Mesothelial cell of epicardium (in vitro differentiated cells): ENCODE data around the gene SYF2. TPM values are rescaled to one million over a fixed set of nuclear protein-coding genes. Genes with fewer than 3 reads are reported as not detected.

Experiments
- DNase-seq, 2 experiments: peaks; one replicate each; pipeline ENCODE4 v3.0.0; 2021; ENCODE audit warnings: low spot score in 2 of 2; ENCODE audit not compliant: unreplicated experiment in 2 of 2
- H3K27ac Mint-ChIP-seq: 2 replicates; pipeline ENCODE4 v1.8.0; 2021; ENCODE audit warnings: mixed read lengths
- H3K27me3 Mint-ChIP-seq: 2 replicates; pipeline ENCODE4 v1.8.0; 2021; ENCODE audit warnings: low read depth, mixed read lengths
- H3K36me3 Mint-ChIP-seq: 2 replicates; pipeline ENCODE4 v1.8.0; 2021; ENCODE audit warnings: mixed read lengths
- H3K4me1 Mint-ChIP-seq: 2 replicates; pipeline ENCODE4 v1.8.0; 2021; ENCODE audit warnings: mixed read lengths
- H3K4me3 Mint-ChIP-seq: 2 replicates; pipeline ENCODE4 v1.8.0; 2021; ENCODE audit warnings: mild to moderate bottlenecking, moderate library complexity, mixed read lengths
- H3K9me3 Mint-ChIP-seq: 2 replicates; pipeline ENCODE4 v1.8.0; 2021; ENCODE audit warnings: mixed read lengths
- total RNA-seq: library from RNA; stranded (reverse); gene quantifications from 3 replicates; pipeline ENCODE4 v1.2.1, GENCODE V29; 2021
- TF ChIP-seq, protein P1 (sequence below): fragments of 200-600 bp; sonication (generic); IDR thresholded peaks from one replicate; pipeline ENCODE4 v1.5.0; 2021; ENCODE audit warnings: antibody characterized with exemption; ENCODE audit not compliant: unreplicated experiment

Gene SYF2
- total RNA-seq, 1 donor from 2014 or later = 32.3 TPM

DNA sequence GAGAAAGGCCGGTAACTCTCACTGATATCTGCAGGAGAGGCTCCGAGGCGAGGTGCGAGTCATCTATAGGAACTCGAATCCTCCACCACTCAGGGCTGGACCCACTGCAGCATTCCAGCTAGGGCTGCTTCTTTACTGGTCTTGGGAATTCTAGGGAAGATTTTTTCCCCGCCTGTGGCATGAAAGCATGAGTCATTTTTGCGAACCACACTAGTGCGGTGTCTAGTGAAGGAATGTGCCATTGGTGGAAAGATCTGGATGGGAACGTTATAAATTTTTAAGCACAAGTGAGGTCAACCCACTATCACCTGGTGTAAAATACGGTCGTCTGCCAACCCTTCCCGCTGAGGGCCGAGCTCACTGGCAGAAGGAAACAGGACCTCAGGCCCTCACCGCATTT lies 49.7 kb downstream of the SYF2 start:
- no peaks in the 10 kb centered on the region for H3K27me3 Mint-ChIP-seq
- peaks cover 2% of the 10 kb centered on the region for H3K9me3 Mint-ChIP-seq
- TF ChIP-seq, protein P1, sequence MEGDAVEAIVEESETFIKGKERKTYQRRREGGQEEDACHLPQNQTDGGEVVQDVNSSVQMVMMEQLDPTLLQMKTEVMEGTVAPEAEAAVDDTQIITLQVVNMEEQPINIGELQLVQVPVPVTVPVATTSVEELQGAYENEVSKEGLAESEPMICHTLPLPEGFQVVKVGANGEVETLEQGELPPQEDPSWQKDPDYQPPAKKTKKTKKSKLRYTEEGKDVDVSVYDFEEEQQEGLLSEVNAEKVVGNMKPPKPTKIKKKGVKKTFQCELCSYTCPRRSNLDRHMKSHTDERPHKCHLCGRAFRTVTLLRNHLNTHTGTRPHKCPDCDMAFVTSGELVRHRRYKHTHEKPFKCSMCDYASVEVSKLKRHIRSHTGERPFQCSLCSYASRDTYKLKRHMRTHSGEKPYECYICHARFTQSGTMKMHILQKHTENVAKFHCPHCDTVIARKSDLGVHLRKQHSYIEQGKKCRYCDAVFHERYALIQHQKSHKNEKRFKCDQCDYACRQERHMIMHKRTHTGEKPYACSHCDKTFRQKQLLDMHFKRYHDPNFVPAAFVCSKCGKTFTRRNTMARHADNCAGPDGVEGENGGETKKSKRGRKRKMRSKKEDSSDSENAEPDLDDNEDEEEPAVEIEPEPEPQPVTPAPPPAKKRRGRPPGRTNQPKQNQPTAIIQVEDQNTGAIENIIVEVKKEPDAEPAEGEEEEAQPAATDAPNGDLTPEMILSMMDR = no peak
- H3K4me3 Mint-ChIP-seq = no peak overlapping the region
- peaks cover 11% of the 10 kb centered on the region for H3K4me1 Mint-ChIP-seq
- H3K36me3 Mint-ChIP-seq = no peaks in the 10 kb centered on the region
- DNase-seq = no peak
- H3K27ac Mint-ChIP-seq = no peak overlapping the region

DNA sequence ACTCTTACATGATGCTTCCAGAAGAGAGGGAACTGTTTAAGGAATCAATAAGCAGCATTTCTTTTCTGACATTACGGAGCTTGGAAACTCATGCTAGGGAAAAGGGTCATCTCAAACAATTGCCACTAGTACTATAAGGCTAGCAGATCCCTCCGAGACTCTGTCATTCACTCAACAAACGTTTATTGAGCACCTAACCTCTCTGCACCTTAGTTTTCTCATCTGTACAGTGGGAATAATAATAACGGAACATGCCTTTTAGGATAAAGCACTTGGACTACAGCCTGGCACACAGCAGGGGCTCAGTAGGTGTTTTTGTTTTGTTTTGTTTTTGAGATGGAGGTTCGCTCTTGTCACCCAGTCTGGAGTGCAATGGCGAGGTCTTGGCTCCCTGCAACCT lies 51.3 kb downstream of the SYF2 start:
- DNase-seq = no peak
- Mint-ChIP-seq H3K27ac (no peak overlapping the region), H3K4me1 (peaks cover 5% of the 10 kb centered on the region), H3K9me3 (peaks cover 16% of the 10 kb centered on the region), H3K36me3 (peaks cover 3% of the 10 kb centered on the region), H3K4me3 (no peak overlapping the region), H3K27me3 (peaks cover 3% of the 10 kb centered on the region)
- TF ChIP-seq, protein P1 = no peak

DNA sequence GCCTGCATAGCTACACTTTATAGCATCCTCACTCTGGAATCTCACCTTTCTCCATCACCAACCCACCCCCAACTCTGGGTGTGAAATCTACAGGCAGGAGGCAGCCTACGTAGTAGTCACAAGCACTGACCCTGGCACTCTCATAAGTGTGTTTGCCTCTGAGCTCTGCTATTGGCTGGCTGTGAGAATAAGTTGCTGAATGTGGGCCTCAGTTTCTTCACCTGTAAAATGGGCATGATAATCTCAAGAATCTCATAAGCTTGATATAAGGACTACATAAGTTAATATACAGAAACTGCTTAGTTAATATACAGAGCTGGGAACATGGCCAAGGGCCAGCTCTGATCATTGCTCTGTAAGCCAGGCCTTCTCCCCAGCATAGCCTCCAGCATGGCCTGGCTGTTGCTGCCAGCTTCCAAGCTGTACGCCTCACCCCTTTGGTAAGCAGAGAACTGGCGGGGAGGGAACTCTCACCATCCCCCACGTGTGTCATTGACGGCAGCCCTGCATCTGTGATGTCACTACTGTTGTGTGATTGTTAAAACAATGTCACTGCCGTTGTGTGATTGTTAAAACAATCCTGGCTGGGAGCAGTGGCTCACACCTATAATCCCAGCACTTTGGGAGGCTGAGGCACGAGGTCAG lies 53.3 kb downstream of the SYF2 start:
- H3K4me1 Mint-ChIP-seq = peaks cover 2% of the 10 kb centered on the region
- H3K27me3 Mint-ChIP-seq = peaks cover 3% of the 10 kb centered on the region
- H3K36me3 Mint-ChIP-seq = peaks cover 3% of the 10 kb centered on the region
- no peak overlapping the region for H3K27ac Mint-ChIP-seq
- TF ChIP-seq, protein P1 = no peak
- peak in 1 of 2 experiments; percentile 14 for DNase-seq
- H3K9me3 Mint-ChIP-seq = peaks cover 20% of the 10 kb centered on the region
- H3K4me3 Mint-ChIP-seq = no peak overlapping the region

DNA sequence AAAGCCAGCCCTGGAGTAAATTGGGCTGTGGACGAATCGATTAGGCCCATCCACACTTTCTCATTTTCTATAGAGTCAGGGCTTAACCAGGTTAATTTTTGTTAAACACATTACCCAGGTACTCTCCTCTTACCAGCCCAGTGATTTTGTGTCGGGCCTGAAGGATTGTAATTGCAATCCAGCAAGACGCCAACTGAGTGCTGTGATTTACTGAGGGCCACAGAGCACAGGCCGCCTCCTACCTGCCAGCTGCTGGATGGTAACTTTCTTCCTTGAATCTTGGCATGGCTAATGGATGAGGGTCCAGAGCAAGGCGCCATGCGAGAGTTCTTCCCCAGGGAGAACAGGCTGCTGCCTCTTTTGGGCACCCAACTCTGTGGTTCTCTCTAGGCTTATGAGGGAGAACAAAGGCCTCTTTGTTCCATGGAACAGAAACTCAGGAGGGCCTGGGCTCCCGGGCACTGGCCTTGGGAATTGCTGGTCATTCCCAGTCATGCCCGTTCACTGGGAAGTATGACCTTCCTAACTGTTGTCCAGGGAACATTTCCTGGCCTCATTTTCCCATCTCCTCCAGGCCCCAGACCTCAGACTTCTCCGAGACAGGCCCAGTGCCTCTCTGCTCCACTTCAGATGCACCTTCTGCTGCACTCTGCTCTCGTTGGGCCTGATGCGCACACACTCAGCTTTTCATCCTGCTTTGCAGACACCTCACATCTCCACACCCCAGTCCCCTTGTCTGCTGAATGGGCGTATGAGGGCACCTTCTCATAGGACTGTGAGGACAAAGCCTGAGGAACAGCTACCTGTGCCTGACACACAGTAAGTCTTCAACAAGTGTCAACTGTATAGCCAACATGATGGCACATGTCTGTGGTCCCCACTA lies 57.3 kb downstream of the SYF2 start:
- DNase-seq = peak in 1 of 2 experiments; percentile 19
- no peak overlapping the region for H3K4me3 Mint-ChIP-seq
- H3K27me3 Mint-ChIP-seq = peaks cover 3% of the 10 kb centered on the region
- TF ChIP-seq, protein P1 = no peak
- no peak overlapping the region for H3K27ac Mint-ChIP-seq
- peaks cover 20% of the 10 kb centered on the region for H3K9me3 Mint-ChIP-seq
- peaks cover 3% of the 10 kb centered on the region for H3K4me1 Mint-ChIP-seq
- peaks cover 3% of the 10 kb centered on the region for H3K36me3 Mint-ChIP-seq

DNA sequence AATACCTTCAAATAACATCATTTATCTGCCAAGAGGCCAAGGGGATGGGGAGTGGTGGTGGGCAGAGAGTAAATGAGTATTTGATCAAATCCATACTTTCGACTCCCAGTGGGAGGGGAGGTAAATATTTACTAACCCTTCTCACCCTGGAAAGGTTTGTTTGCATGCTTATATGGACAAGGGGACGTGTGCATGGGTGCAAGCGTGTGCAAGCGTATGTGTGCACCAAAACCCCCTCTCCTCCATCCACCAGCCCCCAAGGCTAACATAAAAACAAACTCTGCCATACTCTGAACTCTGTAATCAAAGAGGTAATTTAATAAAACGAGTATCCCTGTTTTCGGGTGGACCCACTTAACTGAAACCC lies 58.0 kb downstream of the SYF2 start:
- TF ChIP-seq, protein P1 = no peak
- Mint-ChIP-seq H3K4me1 (peaks cover 3% of the 10 kb centered on the region), H3K9me3 (peaks cover 20% of the 10 kb centered on the region), H3K36me3 (peaks cover 3% of the 10 kb centered on the region), H3K27me3 (peaks cover 3% of the 10 kb centered on the region), H3K27ac (peak overlapping the region; percentile 5), H3K4me3 (no peak overlapping the region)
- no peak for DNase-seq
